ENCODE measurements around the gene ATRNL1. TPM values are rescaled to one million over a fixed set of nuclear protein-coding genes. Genes with fewer than 3 reads are reported as not detected.

Gene ATRNL1
- polyA plus RNA-seq, 3 donors = not detected

DNA sequence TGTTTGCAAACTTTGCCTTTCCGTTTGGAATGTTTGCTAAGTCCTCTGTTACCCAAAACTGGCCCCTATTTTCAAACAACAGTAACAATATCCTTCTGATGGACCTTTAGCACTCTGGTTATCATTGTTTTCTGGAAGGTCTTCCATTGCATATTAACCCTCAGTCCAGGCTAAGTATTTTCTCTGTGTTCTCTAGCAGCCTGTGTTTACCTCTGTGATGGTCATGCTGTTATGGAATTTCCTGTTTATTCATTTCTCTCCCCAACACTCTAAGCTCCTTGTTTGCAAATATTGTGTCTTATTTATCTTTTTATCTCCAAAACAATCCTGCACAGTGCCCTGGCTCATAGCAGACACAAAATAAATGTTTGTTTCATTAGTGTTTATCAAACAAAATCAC lies 560.3 kb downstream of the ATRNL1 start:
- Histone ChIP-seq H3K9me3 (replicated peaks in 1 of 2; ENCODE audit: control insufficient read depth in 1 of 2, insufficient read depth in 1 of 2, low read length in 2 of 2) (no peaks in the 10 kb centered on the region), H3K79me2 (ENCODE audit: insufficient read depth, low read length) (no peaks in the 10 kb centered on the region), H3K9ac (ENCODE audit: insufficient read depth, low read length, poor library complexity, severe bottlenecking) (no peak overlapping the region), H3K4me1 (ENCODE audit: control insufficient read depth in 1 of 2, insufficient read depth in 2 of 2, low read length in 2 of 2) (no peaks in the 10 kb centered on the region), H3K27ac (ENCODE audit: low read depth in 1 of 2, low read length in 2 of 2) (no peak overlapping the region), H4K20me1 (ENCODE audit: insufficient read depth, low read length) (no peaks in the 10 kb centered on the region), H3K4me2 (replicated peaks; ENCODE audit: extremely low read depth, low read length, poor library complexity, severe bottlenecking) (no peak overlapping the region), H2AFZ (ENCODE audit: insufficient read depth, low read depth, low read length, poor library complexity, severe bottlenecking) (no peak overlapping the region), H3K36me3 (replicated peaks in 1 of 2; ENCODE audit: control insufficient read depth in 1 of 2, insufficient read depth in 2 of 2, low read length in 2 of 2) (no peaks in the 10 kb centered on the region), H3K27me3 (ENCODE audit: control insufficient read depth in 2 of 2, insufficient read depth in 2 of 2, low read length in 2 of 2) (no peaks in the 10 kb centered on the region), H3K4me3 (replicated peaks in 1 of 3; ENCODE audit: low read depth in 2 of 3, low read length in 3 of 3) (no peak overlapping the region)
- H3K27me3 Mint-ChIP-seq (ENCODE audit: low read depth in 3 of 3) = no peaks in the 10 kb centered on the region
- peaks cover 0 to 2% (median 0%) of the 10 kb centered on the region in 7 donors for H3K9me3 Mint-ChIP-seq
- TF ChIP-seq, protein P1, sequence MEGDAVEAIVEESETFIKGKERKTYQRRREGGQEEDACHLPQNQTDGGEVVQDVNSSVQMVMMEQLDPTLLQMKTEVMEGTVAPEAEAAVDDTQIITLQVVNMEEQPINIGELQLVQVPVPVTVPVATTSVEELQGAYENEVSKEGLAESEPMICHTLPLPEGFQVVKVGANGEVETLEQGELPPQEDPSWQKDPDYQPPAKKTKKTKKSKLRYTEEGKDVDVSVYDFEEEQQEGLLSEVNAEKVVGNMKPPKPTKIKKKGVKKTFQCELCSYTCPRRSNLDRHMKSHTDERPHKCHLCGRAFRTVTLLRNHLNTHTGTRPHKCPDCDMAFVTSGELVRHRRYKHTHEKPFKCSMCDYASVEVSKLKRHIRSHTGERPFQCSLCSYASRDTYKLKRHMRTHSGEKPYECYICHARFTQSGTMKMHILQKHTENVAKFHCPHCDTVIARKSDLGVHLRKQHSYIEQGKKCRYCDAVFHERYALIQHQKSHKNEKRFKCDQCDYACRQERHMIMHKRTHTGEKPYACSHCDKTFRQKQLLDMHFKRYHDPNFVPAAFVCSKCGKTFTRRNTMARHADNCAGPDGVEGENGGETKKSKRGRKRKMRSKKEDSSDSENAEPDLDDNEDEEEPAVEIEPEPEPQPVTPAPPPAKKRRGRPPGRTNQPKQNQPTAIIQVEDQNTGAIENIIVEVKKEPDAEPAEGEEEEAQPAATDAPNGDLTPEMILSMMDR (IDR thresholded peaks at IDR 0.05) = no peak
- intact Hi-C loops (cut with micrococcal nuclease) = no loop called here
- H3K4me1 Mint-ChIP-seq = no peaks in the 10 kb centered on the region
- no peak overlapping the region for H3K27ac Mint-ChIP-seq
- H3K36me3 Mint-ChIP-seq = no peaks in the 10 kb centered on the region
- DNase-seq = no peak
- no peak overlapping the region for H3K4me3 Mint-ChIP-seq
- WGBS (ENCODE audit: insufficient coverage) = no CpG with 5 or more reads among the region's 1 CpG

DNA sequence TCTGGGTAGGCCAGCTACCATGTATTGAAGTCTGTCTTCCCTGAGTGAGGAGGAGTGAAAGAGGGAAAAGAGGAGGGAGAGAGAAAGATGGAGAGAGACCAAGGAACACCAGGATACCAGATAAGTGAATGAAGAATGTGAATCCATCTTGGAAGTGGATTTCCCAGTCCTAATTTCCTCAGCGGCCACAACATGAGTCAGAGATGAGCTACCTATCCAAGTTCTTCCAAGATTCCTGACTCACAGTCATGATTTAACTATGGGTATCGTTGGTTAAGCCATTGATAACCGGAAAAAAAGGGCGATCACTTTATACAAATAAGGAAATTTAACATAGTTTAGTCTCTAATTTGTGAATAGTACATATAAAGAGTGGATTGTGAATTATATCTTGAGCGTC lies 561.8 kb downstream of the ATRNL1 start:
- Histone ChIP-seq H3K27ac (ENCODE audit: low read depth in 1 of 2, low read length in 2 of 2) (no peak overlapping the region), H3K4me1 (ENCODE audit: control insufficient read depth in 1 of 2, insufficient read depth in 2 of 2, low read length in 2 of 2) (no peaks in the 10 kb centered on the region), H3K36me3 (replicated peaks in 1 of 2; ENCODE audit: control insufficient read depth in 1 of 2, insufficient read depth in 2 of 2, low read length in 2 of 2) (no peaks in the 10 kb centered on the region), H4K20me1 (ENCODE audit: insufficient read depth, low read length) (no peaks in the 10 kb centered on the region), H3K4me2 (replicated peaks; ENCODE audit: extremely low read depth, low read length, poor library complexity, severe bottlenecking) (no peak overlapping the region), H3K4me3 (replicated peaks in 1 of 3; ENCODE audit: low read depth in 2 of 3, low read length in 3 of 3) (no peak overlapping the region), H3K27me3 (ENCODE audit: control insufficient read depth in 2 of 2, insufficient read depth in 2 of 2, low read length in 2 of 2) (no peaks in the 10 kb centered on the region), H3K79me2 (ENCODE audit: insufficient read depth, low read length) (no peaks in the 10 kb centered on the region), H2AFZ (ENCODE audit: insufficient read depth, low read depth, low read length, poor library complexity, severe bottlenecking) (no peak overlapping the region), H3K9ac (ENCODE audit: insufficient read depth, low read length, poor library complexity, severe bottlenecking) (no peak overlapping the region), H3K9me3 (replicated peaks in 1 of 2; ENCODE audit: control insufficient read depth in 1 of 2, insufficient read depth in 1 of 2, low read length in 2 of 2) (no peaks in the 10 kb centered on the region)
- Mint-ChIP-seq H3K36me3 (no peaks in the 10 kb centered on the region), H3K9me3 (peaks cover 0 to 2% (median 0%) of the 10 kb centered on the region in 7 donors), H3K4me3 (no peak overlapping the region), H3K4me1 (no peaks in the 10 kb centered on the region), H3K27me3 (ENCODE audit: low read depth in 3 of 3) (no peaks in the 10 kb centered on the region), H3K27ac (no peak overlapping the region)
- TF ChIP-seq, protein P1 (IDR thresholded peaks at IDR 0.05) = no peak
- intact Hi-C loops (cut with micrococcal nuclease) = no loop called here
- no CpG with 5 or more reads among the region's 5 CpGs for WGBS (ENCODE audit: insufficient coverage)
- DNase-seq = no peak

All from CD14-positive monocyte (primary cell).